HG02885 (cell line): ENCODE results near the gene ZSWIM8.
A peak's percentile ranks its signal among the peaks of the same experiment; 100 is the strongest.
"Not testable (repeated sequence)": the region's sequence is repeated elsewhere in the genome, so short reads cannot be mapped to it uniquely, and the experiment has no call there.

Experiments used
- ATAC-seq: cut with Tn5 transposase; IDR thresholded peaks from one replicate; pipeline ENCODE4 v1.9.1; 2021; ENCODE audit warnings: mild to moderate bottlenecking; ENCODE audit not compliant: unreplicated experiment, poor library complexity

Gene ZSWIM8, protein sequence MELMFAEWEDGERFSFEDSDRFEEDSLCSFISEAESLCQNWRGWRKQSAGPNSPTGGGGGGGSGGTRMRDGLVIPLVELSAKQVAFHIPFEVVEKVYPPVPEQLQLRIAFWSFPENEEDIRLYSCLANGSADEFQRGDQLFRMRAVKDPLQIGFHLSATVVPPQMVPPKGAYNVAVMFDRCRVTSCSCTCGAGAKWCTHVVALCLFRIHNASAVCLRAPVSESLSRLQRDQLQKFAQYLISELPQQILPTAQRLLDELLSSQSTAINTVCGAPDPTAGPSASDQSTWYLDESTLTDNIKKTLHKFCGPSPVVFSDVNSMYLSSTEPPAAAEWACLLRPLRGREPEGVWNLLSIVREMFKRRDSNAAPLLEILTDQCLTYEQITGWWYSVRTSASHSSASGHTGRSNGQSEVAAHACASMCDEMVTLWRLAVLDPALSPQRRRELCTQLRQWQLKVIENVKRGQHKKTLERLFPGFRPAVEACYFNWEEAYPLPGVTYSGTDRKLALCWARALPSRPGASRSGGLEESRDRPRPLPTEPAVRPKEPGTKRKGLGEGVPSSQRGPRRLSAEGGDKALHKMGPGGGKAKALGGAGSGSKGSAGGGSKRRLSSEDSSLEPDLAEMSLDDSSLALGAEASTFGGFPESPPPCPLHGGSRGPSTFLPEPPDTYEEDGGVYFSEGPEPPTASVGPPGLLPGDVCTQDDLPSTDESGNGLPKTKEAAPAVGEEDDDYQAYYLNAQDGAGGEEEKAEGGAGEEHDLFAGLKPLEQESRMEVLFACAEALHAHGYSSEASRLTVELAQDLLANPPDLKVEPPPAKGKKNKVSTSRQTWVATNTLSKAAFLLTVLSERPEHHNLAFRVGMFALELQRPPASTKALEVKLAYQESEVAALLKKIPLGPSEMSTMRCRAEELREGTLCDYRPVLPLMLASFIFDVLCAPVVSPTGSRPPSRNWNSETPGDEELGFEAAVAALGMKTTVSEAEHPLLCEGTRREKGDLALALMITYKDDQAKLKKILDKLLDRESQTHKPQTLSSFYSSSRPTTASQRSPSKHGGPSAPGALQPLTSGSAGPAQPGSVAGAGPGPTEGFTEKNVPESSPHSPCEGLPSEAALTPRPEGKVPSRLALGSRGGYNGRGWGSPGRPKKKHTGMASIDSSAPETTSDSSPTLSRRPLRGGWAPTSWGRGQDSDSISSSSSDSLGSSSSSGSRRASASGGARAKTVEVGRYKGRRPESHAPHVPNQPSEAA (N-terminal part only)

DNA sequence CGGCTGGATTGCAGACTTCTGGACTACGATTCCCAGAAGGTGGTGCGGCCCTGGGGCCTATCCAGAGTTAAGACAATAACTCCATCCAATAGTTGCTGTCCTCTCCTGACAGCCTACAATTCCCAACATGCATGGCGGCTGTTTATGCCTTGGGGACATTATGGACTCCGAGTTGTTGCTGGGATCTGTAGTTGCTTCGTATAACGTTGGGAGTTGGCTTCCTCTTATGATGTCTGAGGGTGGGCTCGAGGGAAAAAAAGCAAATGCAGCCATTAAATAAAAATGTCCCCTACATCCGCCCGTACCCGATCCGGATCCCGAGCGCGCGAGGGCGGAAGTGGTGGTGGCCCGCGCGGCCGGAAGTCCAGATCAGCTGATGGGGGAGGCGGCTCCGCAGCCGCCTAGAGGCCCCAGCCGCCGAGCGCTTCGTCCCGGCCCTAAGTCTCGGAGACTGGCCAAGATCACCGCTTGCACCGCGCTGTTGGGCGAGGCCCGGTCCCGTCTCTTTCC lies at the start of gene ZSWIM8:
Gene ZSWIM8, plus strand, starts transcription at position 396 of the 510 bp plus-strand sequence. CDS start 273 bp downstream, outside the sequence.
- peak; percentile 74 for ATAC-seq

DNA sequence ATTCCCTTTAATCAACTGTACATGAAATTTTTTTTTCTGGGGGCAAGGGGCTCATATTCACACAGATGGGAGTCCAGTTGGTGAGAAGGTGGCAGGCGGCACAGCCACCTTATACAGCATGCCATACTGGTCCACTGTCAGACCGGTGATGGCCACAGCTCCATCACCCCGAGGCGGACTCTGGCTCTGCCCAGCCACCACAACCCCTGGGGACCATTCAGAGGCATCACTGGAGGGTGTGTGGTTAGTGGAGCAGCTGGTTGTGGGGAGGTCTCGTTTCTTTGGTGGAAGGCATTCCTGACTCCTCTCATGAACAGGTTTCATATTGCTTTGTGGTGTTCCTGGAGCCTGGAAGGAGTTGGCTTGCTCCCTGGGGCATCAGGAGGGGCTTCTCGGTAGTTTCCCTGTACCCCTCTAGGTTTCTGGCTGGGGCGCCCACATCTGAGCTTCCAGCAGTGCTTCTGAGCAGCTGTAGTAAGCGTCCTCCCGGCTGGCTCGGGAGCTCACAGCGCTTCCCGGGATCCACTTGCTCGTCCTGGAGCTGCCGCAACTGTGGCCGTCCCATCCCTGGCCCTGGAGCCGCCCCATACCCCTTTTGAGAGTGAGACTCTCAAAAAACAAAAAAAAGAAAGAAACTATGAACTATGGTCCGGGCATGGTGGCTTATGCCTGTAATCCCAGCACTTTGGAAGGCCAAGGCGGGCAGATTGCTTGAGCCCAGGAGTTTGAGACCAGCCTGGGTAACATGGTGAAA lies 44.7 kb upstream of the ZSWIM8 start:
- not testable (repeated sequence) for ATAC-seq

DNA sequence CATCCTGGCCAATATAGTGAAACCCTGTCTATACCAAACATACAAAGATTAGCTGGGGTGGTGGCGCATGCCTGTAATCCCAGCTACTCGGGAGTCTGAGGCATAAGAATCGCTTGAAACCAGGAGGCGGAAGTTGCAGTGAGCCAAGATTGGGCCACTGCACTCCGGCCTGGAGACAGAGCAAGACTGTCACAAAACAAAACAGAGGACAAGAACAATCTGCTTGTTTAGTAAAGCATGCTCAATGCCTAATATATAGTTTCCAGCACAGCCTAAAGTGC lies 43.0 kb upstream of the ZSWIM8 start:
- ATAC-seq = no peak

DNA sequence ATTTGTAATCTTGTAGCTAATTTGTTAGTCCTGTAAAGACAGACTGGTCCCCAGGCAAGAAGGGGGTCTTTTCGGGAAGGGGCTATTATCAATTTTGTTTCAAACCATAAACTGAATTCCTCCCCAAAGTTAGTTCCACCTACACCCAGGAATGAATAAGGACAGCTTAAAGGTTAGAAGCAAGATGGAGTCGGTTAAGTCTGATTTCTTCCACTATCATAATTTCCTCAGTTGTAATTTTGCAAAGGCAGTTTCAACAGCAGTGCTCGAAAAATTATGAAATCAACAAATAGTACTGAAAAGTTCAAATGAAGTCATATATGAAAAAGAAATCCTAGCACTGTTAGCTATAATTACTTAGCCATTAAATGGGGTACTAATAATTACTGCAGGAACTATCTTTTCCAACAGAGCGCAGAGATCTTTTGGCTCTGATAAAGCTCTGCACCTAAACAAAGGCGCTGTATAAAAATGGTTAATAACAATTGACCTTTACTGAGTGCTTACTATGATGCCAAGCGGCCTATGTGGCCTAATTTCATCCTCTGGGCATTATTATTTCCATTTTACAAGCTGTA lies 42.0 kb upstream of the ZSWIM8 start:
- no peak for ATAC-seq

DNA sequence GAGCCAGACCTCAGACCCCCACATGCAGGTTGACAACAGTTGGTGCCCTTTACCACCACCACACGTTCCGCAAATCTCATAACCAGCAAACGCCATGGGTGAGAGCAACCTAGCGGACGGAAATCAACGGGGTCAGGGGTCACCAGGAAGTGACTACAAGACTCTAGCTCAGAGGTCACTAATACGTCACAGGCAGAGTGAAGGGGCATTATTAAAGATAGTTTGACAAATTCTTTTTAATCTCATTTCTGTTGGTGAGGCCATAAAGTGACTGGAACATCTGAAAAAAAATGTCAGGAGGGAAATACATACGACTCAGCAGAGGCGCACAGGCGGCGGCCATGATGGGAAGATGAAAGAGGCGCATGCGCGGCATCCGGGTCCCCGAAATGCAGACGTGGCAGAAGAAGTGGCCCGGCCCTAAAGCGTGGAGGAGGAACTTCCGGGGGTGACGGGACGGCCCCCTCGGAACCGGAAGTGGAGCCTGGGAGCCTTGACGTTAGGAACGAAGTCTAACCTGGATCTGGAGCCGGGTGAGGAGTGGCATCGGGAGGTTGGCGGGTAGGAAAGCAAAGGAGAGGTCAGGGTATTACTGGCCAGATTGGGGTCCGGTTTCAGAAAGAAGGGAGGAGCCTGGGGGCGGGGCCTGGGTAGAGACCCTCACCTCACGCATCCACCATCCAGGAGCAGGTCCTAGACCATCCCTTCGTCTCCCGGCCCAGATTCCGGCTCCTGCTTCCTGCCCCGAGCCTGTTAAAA lies 41.3 kb upstream of the ZSWIM8 start, which contains the start of gene SEC24C:
Gene SEC24C, plus strand, starts transcription at position 468 of the 759 bp plus-strand sequence. CDS start 2,461 bp downstream, outside the sequence.
- peak; percentile 93 for ATAC-seq

DNA sequence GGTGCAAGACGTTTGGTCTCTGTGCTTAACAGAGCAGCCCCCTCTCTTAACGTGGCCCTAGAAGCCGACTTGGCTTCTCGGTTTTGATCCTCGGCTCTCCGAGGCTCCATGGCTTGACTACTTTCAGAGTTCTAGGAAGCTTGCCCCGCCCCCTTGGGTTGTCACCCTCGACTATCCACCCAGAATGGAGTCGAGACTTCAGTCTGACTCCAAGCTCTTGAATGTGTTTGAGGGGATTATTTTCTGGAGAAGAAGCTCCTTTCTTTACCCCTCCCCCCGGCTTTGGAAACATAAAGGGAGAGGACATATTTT lies 40.8 kb upstream of the ZSWIM8 start:
- ATAC-seq = peak; percentile 24

DNA sequence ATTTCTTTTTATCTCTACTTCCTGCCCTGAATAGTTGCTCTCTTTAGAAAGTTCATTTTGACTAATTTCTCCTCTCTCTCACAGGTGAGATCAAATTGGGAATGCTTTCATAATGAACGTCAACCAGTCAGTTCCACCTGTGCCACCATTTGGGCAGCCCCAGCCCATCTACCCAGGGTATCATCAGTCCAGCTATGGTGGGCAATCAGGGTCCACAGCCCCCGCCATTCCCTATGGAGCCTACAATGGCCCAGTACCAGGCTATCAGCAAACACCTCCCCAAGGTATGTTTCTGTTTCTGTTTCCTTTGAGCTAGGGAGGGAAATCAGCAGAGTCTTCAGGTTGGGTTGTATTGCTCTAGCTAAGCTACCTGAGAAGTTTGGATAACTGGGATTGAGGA lies 38.7 kb upstream of the ZSWIM8 start:
- ATAC-seq = no peak

DNA sequence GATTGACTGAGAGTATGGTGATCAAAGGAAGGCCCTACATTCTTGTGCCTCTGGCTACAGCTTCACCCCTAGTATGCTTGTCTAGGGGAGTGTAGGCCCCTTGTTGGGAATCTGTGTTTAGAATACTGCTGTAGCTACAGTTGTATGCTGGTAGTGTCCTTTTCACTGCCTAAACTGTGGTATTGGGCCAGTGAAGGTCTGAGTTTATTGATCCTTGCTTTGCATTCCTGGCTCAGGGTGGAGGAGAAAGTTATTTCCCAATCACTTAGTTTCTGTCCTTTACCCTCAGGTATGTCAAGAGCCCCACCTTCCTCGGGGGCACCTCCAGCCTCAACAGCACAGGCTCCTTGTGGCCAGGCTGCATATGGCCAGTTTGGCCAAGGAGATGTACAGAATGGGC lies 34.6 kb upstream of the ZSWIM8 start:
- ATAC-seq = no peak

DNA sequence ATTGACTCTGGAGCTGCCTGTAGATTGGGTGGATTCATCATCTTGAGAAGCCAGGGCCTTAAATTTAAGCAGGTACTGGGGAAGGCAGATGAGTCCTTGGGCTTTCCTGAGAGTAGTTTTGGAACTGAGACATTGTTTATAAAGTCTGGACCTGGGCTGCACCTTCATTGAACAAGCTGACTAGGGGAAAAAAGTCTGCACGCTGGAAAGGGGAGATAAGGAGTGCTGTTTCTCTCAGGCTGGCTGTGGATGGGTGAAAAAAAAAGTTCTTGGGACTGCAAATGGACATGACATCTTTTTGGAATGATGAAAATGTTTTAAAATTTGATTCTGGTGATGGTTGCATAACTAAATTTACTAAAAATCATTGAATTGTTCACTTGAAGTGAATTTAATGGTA lies 29.2 kb upstream of the ZSWIM8 start:
- no peak for ATAC-seq

DNA sequence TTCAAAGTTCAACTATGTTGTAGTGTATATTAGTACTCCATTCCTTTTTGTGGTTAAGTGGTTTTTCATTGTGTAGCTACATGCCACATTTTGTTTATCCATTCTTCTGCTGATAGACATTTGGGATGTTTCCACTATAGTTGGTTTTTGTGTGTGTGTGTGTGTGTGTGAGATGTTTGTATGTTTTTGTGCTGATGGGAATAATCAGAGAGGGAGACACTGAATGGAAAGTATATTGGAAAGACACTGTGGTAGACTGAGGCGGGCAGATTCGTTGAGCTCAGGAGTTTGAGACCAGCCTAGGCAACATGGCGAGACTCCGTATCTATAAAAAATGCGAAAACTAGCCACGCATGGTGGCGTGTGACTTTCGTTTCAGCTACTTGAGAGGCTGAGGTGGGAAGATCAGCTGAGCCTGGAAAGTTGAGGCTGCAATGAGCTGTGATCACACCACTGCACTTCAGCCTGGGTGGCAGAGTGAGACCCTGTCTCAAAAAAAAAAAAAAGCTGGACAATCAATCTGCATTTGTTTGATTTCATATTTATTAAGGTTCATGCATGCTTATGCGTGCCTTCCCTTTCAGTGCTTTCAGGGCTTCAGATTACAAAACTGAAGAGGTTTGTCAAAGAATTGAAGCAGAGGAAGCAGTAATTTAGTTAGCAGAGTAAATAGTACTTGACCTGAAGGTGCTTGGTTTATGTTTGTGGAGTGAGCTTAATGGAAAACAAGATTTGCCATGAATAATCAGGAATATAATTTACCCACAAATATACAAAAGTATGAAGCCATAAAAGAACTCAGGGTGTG lies 26.5 kb upstream of the ZSWIM8 start:
- ATAC-seq = peak; percentile 10

DNA sequence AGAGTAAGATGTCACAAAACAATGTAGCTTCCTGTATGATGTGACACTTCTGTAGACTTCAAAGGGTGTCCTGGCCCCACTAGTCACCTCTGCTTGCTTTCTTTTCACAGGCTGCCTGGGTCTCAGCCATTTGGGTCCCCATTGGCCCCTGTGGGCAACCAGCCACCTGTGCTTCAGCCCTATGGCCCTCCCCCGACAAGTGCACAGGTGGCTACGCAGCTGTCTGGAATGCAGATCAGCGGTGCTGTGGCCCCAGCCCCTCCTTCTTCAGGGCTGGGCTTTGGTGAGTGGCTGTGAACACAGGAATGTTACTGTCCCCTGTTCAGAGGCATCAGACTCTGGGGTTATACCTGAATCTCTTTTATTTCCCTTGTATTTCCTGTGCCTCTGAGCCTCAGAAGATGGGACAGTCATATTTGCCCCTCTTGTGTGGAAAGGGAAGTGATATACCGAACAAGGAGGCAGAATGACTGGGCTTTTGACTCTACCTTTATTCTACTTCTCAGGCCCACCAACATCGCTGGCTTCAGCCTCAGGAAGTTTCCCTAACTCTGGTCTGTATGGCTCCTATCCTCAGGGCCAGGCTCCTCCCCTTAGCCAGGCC lies 25.8 kb upstream of the ZSWIM8 start:
- peak; percentile 54 for ATAC-seq

DNA sequence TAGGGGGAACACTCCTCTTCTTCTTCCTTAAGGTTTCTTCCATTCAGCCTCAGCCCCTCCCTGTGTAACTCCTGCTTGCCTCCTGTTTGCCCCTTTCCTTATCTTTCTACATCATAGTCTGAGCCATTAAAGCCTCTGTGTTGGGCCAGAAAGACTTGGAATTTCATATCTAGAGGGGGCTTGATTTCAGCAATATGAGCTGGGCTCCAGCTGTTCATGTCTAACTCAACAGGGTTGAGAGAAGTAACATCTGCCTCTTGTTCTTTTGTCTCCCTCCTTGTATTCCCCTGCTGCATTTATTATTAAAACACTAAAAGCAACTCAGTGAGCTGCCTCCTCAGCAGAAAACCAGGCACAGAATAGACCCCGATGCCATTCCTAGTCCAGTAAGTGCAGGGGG lies 23.6 kb upstream of the ZSWIM8 start:
- no peak for ATAC-seq

DNA sequence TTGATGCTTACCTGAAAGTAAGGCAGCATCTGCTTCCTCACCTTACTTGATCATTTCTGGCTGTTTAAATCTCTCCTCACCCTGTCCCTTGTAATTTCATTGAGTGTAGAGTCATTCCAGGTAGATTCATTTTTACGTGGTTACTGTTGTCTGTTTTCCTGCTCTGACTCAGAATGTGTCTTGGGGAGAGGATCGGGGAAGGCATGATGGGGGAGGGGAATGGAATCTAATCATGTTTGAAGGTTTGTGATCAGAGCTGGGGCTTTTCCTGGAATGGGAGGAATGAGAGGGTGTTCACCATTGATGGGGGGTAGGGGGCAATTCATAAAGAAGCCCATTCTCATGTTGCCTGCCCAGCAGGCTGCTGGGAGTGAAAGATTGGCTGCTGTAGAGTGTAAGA lies 22.5 kb upstream of the ZSWIM8 start:
- no peak for ATAC-seq

DNA sequence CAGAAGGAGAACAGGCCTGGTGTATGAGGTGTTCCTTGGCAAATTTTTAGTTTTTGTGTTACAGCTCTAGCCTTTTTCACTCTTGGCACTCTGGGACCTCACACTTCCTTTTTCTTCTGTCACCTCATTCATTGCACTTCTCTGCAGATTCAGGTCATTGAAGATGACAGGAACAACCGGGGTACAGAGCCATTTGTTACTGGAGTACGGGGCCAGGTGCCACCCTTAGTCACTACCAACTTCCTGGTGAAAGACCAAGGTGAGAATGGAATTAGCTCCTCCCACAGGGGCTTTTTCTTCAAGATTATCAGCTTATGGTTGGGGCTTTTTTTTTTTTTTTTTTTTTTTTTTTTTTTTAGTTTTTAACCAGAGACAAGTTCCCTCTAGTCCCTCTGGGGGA lies 22.1 kb upstream of the ZSWIM8 start:
- ATAC-seq = no peak

DNA sequence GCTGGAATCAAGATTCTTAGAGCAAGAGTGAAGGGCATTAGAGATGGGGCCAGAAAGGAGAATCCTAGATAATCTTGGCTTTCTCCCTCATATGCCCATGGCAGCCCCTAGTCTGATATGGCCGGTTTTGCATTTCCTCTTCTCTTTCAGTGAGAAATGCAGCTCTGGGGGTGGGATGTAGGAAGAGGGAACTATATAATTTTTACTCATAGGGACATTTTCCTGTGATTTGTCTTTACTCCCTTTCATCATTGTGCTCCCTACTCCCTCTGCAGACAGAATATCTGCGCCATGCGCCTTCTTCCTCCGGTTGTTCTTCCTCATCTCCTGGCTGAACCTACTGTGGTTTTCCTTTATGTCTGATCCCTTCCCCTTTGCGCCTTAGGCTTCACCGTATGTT lies 20.3 kb upstream of the ZSWIM8 start:
- no peak for ATAC-seq

DNA sequence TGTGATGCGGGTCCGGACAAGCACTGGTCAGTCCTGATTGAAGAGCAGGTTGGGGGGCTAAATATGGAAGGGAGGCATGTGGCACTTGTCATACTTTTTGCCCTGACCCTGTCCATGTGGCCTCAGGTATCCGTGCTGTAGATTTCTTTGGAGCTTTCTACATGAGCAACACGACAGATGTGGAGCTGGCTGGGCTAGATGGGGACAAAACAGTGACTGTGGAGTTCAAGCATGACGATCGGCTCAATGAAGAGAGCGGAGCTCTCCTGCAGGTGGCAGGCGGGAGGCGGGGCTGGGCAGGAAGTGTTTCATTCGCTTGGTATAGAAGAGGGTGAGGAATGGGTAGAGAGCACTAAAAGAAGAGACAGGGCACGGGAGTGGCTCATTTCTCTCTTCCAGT lies 16.5 kb upstream of the ZSWIM8 start:
- no peak for ATAC-seq

DNA sequence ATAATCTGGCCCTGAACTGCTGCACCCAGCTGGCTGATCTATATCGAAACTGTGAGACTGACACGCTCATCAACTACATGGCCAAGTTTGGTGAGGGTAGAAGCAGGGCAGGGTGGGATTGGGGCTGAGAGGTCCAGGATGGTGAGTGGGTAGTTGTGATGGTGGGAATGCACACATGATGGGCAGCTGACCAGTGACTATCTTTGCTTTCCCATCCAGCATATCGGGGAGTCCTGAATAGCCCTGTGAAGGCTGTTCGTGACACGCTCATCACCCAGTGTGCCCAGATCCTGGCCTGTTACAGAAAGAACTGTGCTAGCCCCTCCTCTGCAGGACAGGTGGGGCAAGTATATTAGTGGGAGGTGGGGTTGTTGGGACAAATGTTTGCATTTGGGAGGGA lies 16.0 kb upstream of the ZSWIM8 start:
- ATAC-seq = no peak
